ENCODE results near the gene RPS6KA2.
"Not testable (repeated sequence)": the region's sequence is repeated elsewhere in the genome, so short reads cannot be mapped to it uniquely, and the experiment has no call there.

The RPS6KA2 gene

GRCh38 chr6:166369782-166370181 is 257.3 kb downstream of the RPS6KA2 start:
- no peak overlapping the region for H3K27ac ChIP-seq
- no peak for DNase-seq (ENCODE audit: low read depth, low spot score)

- no peak overlapping the region for H3K27ac ChIP-seq
- no peak for DNase-seq (ENCODE audit: low read depth, low spot score)
Measured at GRCh38 chr6:166366921-166367320, 260.1 kb downstream of the RPS6KA2 start.

- DNase-seq (ENCODE audit: low read depth, low spot score): no peak
- H3K27ac ChIP-seq: no peak overlapping the region
Measured at GRCh38 chr6:166365806-166366205, 261.2 kb downstream of the RPS6KA2 start.

- DNase-seq (ENCODE audit: low read depth, low spot score): no peak
- H3K27ac ChIP-seq: no peak overlapping the region
Measured at GRCh38 chr6:166365221-166365620, 261.8 kb downstream of the RPS6KA2 start.

- H3K27ac ChIP-seq: no peak overlapping the region
- DNase-seq (ENCODE audit: low read depth, low spot score): no peak
Measured at GRCh38 chr6:166364456-166364855, 262.6 kb downstream of the RPS6KA2 start.

GRCh38 chr6:166362427-166362826 is 264.6 kb downstream of the RPS6KA2 start:
- DNase-seq (ENCODE audit: low read depth, low spot score); H3K27ac ChIP-seq: not testable (repeated sequence)

- DNase-seq (ENCODE audit: low read depth, low spot score): no peak
- H3K27ac ChIP-seq: peak overlapping the region; percentile 73
Measured at GRCh38 chr6:166361077-166361429, 266.0 kb downstream of the RPS6KA2 start.

- H3K27ac ChIP-seq: peak overlapping the region; percentile 73
- DNase-seq (ENCODE audit: low read depth, low spot score): no peak
Measured at GRCh38 chr6:166360243-166361076, 266.6 kb downstream of the RPS6KA2 start.

All from epithelial cell of prostate (primary cell).